AG04449 (cell line): ENCODE data around the gene PEAR1.

ENCODE experiments used
- CTCF ChIA-PET: fragments of 350-600 bp; formaldehyde crosslinking; extraction: SDS; loops from one replicate; lab custom pipeline; 2021; ENCODE audit warnings: antibody characterized with exemption; lab: Yijun Ruan, JAX
- POLR2A ChIA-PET: fragments of 400-600, 350-600 bp; formaldehyde crosslinking; extraction: SDS; loops from one replicate; lab custom pipeline; 2020; ENCODE audit warnings: antibody characterized with exemption, inconsistent platforms; lab: Yijun Ruan, JAX
- DNase-seq: peaks from one replicate; pipeline ENCODE4 v3.0.0-alpha.2; 2010; ENCODE audit warnings: low read depth, low spot score
- H3K4me3 ChIP-seq: 2 replicates; pipeline ENCODE4 v1.5.1; 2011; ENCODE audit warnings: low read depth, mild to moderate bottlenecking, control low read depth, low read length
- CTCF ChIP-seq: IDR thresholded peaks from one replicate; pipeline ENCODE4 v1.5.1; 2011; ENCODE audit warnings: mild to moderate bottlenecking, moderate library complexity, low read length, control low read depth, inconsistent platforms; ENCODE audit not compliant: insufficient read depth; ENCODE audit errors: missing control alignments

The PEAR1 gene

GRCh38 chr1:156882543-156882942 is 11.0 kb upstream of the PEAR1 start:
- POLR2A ChIA-PET = no interaction called here

GRCh38 chr1:156883919-156884318 is 9.6 kb upstream of the PEAR1 start:
- ChIA-PET POLR2A (no interaction called here), CTCF (interaction anchor here (0.9 to 23.6 kb wide), 11 partner anchors 5 to 224 kb away, joined by 3 to 678 read pairs (median 204); partner anchors contain the start of genes INSRR, ISG20L2, LRRC71 and METTL25B)
- H3K4me3 ChIP-seq = no peak overlapping the region
- no peak for DNase-seq
- TF ChIP-seq CTCF = no peak

More at GRCh38 chr1:156882543-156882942, 11.0 kb upstream of the PEAR1 start:
- DNase-seq = no peak
- H3K4me3 ChIP-seq = no peak overlapping the region
- CTCF ChIA-PET = interaction anchor here (1.5 to 23.6 kb wide), 4 partner anchors 6 to 156 kb away, joined by 7 to 678 read pairs (median 116); partner anchors contain the start of genes INSRR, LRRC71, NTRK1 and PEAR1
- TF ChIP-seq CTCF = no peak

- ChIA-PET CTCF (interaction anchor here (1.1 to 23.6 kb wide), 10 partner anchors 8 to 225 kb away, joined by 3 to 678 read pairs (median 190); partner anchors contain the start of genes INSRR, ISG20L2, LRRC71 and METTL25B), POLR2A (no interaction called here)
- TF ChIP-seq CTCF = no peak
- no peak for DNase-seq
- no peak overlapping the region for H3K4me3 ChIP-seq
These were observed 8.8 kb upstream of the PEAR1 start for GRCh38 chr1:156884560-156885184.

- DNase-seq = no peak
- TF ChIP-seq CTCF = no peak
- ChIA-PET CTCF (interaction anchor here (1.4 to 23.6 kb wide), 8 partner anchors 9 to 197 kb away, joined by 3 to 678 read pairs (median 210); partner anchors contain the start of genes INSRR, ISG20L2, LRRC71 and METTL25B), POLR2A (no interaction called here)
- no peak overlapping the region for H3K4me3 ChIP-seq
These were observed 8.2 kb upstream of the PEAR1 start for GRCh38 chr1:156885314-156885713.

- H3K4me3 ChIP-seq = no peak overlapping the region
- TF ChIP-seq CTCF = no peak
- POLR2A ChIA-PET = no interaction called here
- no peak for DNase-seq
- CTCF ChIA-PET = interaction anchor here (1.4 to 23.6 kb wide), 8 partner anchors 10 to 198 kb away, joined by 3 to 678 read pairs (median 210); partner anchors contain the start of genes INSRR, ISG20L2, LRRC71 and METTL25B
These were observed 7.6 kb upstream of the PEAR1 start for GRCh38 chr1:156885880-156886355.
